K562 (cell line): ENCODE results near the gene KRTAP10-4. TPM values are rescaled to one million over a fixed set of nuclear protein-coding genes. Genes with fewer than 3 reads are reported as not detected.

Source experiments
- CHD7 ChIP-seq: fragments of 200-600 bp; sonication (generic); IDR thresholded peaks from one replicate; pipeline ENCODE4 v1.6.1; 2012; ENCODE audit warnings: mild to moderate bottlenecking, low read depth, low read length, inconsistent platforms
- E4F1 ChIP-seq: fragments of 250-450 bp; sonication (Bioruptor Pico); IDR thresholded peaks from 2 replicates; pipeline ENCODE4 v1.5.0; 2021; ENCODE audit warnings: mild to moderate bottlenecking, borderline replicate concordance
- HMGXB4 ChIP-seq: sonication (generic); formaldehyde crosslinking; IDR thresholded peaks from 2 replicates; pipeline ENCODE4 v1.8.1; 2023; ENCODE audit warnings: mild to moderate bottlenecking, missing genetic modification reagents
- NCOA6 ChIP-seq: fragments of 450-650 bp; IDR thresholded peaks from 2 replicates; pipeline ENCODE4 v1.6.1; 2017; ENCODE audit warnings: mild to moderate bottlenecking
- POLR2AphosphoS2 ChIP-seq: IDR thresholded peaks from 2 replicates; pipeline ENCODE4 v1.6.1; 2012; ENCODE audit warnings: low read length, improper control_type of control experiment
- STAT5B ChIP-seq: fragments of 250-450 bp; sonication (Bioruptor Pico); IDR thresholded peaks from 2 replicates; pipeline ENCODE4 v1.8.0; 2021; ENCODE audit warnings: mild to moderate bottlenecking, inconsistent platforms
- ZNF184 ChIP-seq: sonication (generic); formaldehyde crosslinking; IDR thresholded peaks from 2 replicates; pipeline ENCODE4 v1.5.0; 2020; ENCODE audit warnings: missing genetic modification reagents
- polyA plus RNA-seq, 8 experiments: library from polyadenylated mRNA; depleted of rRNA in 4 of 8; stranded (reverse) in 5 of 8; unstranded in 3 of 8; fragments of >200 nt; fragmentation: Nextera tagmentation in 2 of 8; fragmentation: Illumina TruSeq in 1 of 8; extraction: Ambion mirVana in 2 of 8; extraction: Trizol in 1 of 8; gene quantifications; 2 replicates each; pipeline versions ENCODE4 v1.2.1 to v1.2.3, GENCODE V29; 2011 to 2014; ENCODE audit warnings: inconsistent platforms in 1 of 8, missing spikeins in 1 of 8
- total RNA-seq, 7 experiments: library from RNA; depleted of rRNA in 6 of 7; stranded (reverse); fragments of >200 nt in 6 of 7; fragmentation: Illumina TruSeq in 2 of 7; extraction: Trizol in 2 of 7; gene quantifications; 2 replicates each; pipeline versions ENCODE4 v1.2.1 to v1.2.3, GENCODE V29; 2011 to 2021; ENCODE audit warnings: low replicate concordance in 1 of 7
- TF ChIP-seq, protein P1 (sequence below): fragments of 200-800 bp; sonication (Bioruptor generic); IDR thresholded peaks from 2 replicates; pipeline ENCODE4 v1.6.1; 2017; ENCODE audit warnings: missing genetic modification characterization, missing compliant biosample characterization

The KRTAP10-4 gene
- total and polyA plus RNA-seq, 9 of the 15 experiments (the other 6 are each of a cell fraction or from before 2014, with no cell fraction given) = not detected

GRCh38 chr21:44528634-44528995, 44.9 kb upstream of the KRTAP10-4 start (continued):
- TF ChIP-seq CHD7 = no peak
- TF ChIP-seq, protein P1, sequence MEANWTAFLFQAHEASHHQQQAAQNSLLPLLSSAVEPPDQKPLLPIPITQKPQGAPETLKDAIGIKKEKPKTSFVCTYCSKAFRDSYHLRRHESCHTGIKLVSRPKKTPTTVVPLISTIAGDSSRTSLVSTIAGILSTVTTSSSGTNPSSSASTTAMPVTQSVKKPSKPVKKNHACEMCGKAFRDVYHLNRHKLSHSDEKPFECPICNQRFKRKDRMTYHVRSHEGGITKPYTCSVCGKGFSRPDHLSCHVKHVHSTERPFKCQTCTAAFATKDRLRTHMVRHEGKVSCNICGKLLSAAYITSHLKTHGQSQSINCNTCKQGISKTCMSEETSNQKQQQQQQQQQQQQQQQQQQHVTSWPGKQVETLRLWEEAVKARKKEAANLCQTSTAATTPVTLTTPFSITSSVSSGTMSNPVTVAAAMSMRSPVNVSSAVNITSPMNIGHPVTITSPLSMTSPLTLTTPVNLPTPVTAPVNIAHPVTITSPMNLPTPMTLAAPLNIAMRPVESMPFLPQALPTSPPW (CRISPR knock-in tag) = no peak
- TF ChIP-seq NCOA6 = no peak
- no peak for TF ChIP-seq STAT5B
- no peak for TF ChIP-seq E4F1 (CRISPR knock-in tag)
- TF ChIP-seq POLR2AphosphoS2 = no peak
- no peak for TF ChIP-seq HMGXB4 (CRISPR knock-in tag)
- no peak for TF ChIP-seq ZNF184 (CRISPR knock-in tag)
- TF ChIP-seq, all 486 proteins: peak for 0
